HEK293 (cell line): ENCODE results near the gene BRCA2.

Experiments
- GLI4 ChIP-seq: fragments of 450-650 bp; formaldehyde crosslinking; IDR thresholded peaks from 2 replicates; pipeline ENCODE4 v1.5.1; 2016; ENCODE audit warnings: missing biosample characterization, missing genetic modification characterization
- HOXC10 ChIP-seq: sonication (generic); formaldehyde crosslinking; IDR thresholded peaks from 2 replicates; pipeline ENCODE4 v1.8.1; 2023; ENCODE audit warnings: mild to moderate bottlenecking, missing genetic modification reagents
- KLF8 ChIP-seq: fragments of 450-650 bp; formaldehyde crosslinking; IDR thresholded peaks from 2 replicates; pipeline ENCODE4 v1.5.1; 2016; ENCODE audit warnings: missing biosample characterization, missing genetic modification characterization
- KLF9 ChIP-seq: fragments of 450-650 bp; formaldehyde crosslinking; IDR thresholded peaks from 2 replicates; pipeline ENCODE4 v1.5.1; 2016; ENCODE audit warnings: missing biosample characterization, missing genetic modification characterization, low read depth
- MYNN ChIP-seq: fragments of 450-650 bp; formaldehyde crosslinking; IDR thresholded peaks from 2 replicates; pipeline ENCODE4 v1.5.1; 2016; ENCODE audit warnings: missing biosample characterization, missing genetic modification characterization, borderline replicate concordance
- RBAK ChIP-seq: fragments of 450-650 bp; formaldehyde crosslinking; IDR thresholded peaks from 2 replicates; pipeline ENCODE4 v1.5.1; 2016; ENCODE audit warnings: missing biosample characterization, missing genetic modification characterization
- SCRT2 ChIP-seq: fragments of 450-650 bp; formaldehyde crosslinking; IDR thresholded peaks from 2 replicates; pipeline ENCODE4 v1.5.1; 2016; ENCODE audit warnings: missing biosample characterization, missing genetic modification characterization
- SP2 ChIP-seq: fragments of 450-650 bp; formaldehyde crosslinking; IDR thresholded peaks from 2 replicates; pipeline ENCODE4 v1.5.1; 2016; ENCODE audit warnings: missing biosample characterization, missing genetic modification characterization
- ZBTB20 ChIP-seq: fragments of 450-650 bp; formaldehyde crosslinking; IDR thresholded peaks from 2 replicates; pipeline ENCODE4 v1.5.1; 2016; ENCODE audit warnings: missing biosample characterization, missing genetic modification characterization
- ZBTB26 ChIP-seq: fragments of 450-650 bp; formaldehyde crosslinking; optimal IDR thresholded peaks from 2 replicates; pipeline ENCODE3; 2016; ENCODE audit warnings: missing biosample characterization, mild to moderate bottlenecking, missing genetic modification characterization
- ZBTB7A ChIP-seq: fragments of 450-650 bp; formaldehyde crosslinking; IDR thresholded peaks from 2 replicates; pipeline ENCODE4 v1.5.1; 2016; ENCODE audit warnings: low read depth, missing biosample characterization, missing genetic modification characterization
- ZBTB8A ChIP-seq: fragments of 450-650 bp; formaldehyde crosslinking; IDR thresholded peaks from 2 replicates; pipeline ENCODE4 v1.5.1; 2016; ENCODE audit warnings: missing biosample characterization, missing genetic modification characterization
- ZEB2 ChIP-seq: fragments of 450-650 bp; formaldehyde crosslinking; IDR thresholded peaks from 2 replicates; pipeline ENCODE4 v1.5.1; 2016; ENCODE audit warnings: missing biosample characterization, missing genetic modification characterization
- ZFHX2 ChIP-seq: fragments of 450-650 bp; formaldehyde crosslinking; conservative IDR thresholded peaks from 2 replicates; pipeline ENCODE4 v1.5.1; 2016; ENCODE audit warnings: missing biosample characterization, missing genetic modification characterization
- ZNF132 ChIP-seq: fragments of 450-650 bp; formaldehyde crosslinking; IDR thresholded peaks from 2 replicates; pipeline ENCODE4 v1.5.1; 2017; ENCODE audit warnings: missing biosample characterization, missing genetic modification characterization, borderline replicate concordance
- ZNF133 ChIP-seq: fragments of 450-650 bp; formaldehyde crosslinking; IDR thresholded peaks from 2 replicates; pipeline ENCODE4 v1.5.1; 2016; ENCODE audit warnings: missing biosample characterization, missing genetic modification characterization
- ZNF175 ChIP-seq: fragments of 450-650 bp; formaldehyde crosslinking; IDR thresholded peaks from 2 replicates; pipeline ENCODE4 v1.5.1; 2016; ENCODE audit warnings: missing biosample characterization, missing genetic modification characterization
- ZNF2 ChIP-seq: fragments of 450-650 bp; formaldehyde crosslinking; IDR thresholded peaks from 2 replicates; pipeline ENCODE4 v1.5.1; 2016; ENCODE audit warnings: missing biosample characterization, missing genetic modification characterization
- ZNF211 ChIP-seq: fragments of 450-650 bp; formaldehyde crosslinking; IDR thresholded peaks from 2 replicates; pipeline ENCODE4 v1.5.1; 2016; ENCODE audit warnings: low read depth, missing biosample characterization, missing genetic modification characterization
- ZNF24 ChIP-seq: fragments of 450-650 bp; formaldehyde crosslinking; IDR thresholded peaks from 2 replicates; pipeline ENCODE4 v1.5.1; 2016; ENCODE audit warnings: missing biosample characterization, missing genetic modification characterization
- ZNF248 ChIP-seq: fragments of 450-650 bp; formaldehyde crosslinking; IDR thresholded peaks from 2 replicates; pipeline ENCODE4 v1.5.1; 2017; ENCODE audit warnings: missing biosample characterization, missing genetic modification characterization
- ZNF311 ChIP-seq: fragments of 450-650 bp; formaldehyde crosslinking; IDR thresholded peaks from 2 replicates; pipeline ENCODE4 v1.5.1; 2017; ENCODE audit warnings: missing biosample characterization, missing genetic modification characterization, borderline replicate concordance
- ZNF354C ChIP-seq: fragments of 450-650 bp; formaldehyde crosslinking; IDR thresholded peaks from 2 replicates; pipeline ENCODE4 v1.5.1; 2016; ENCODE audit warnings: missing biosample characterization, missing genetic modification characterization, low read depth, borderline replicate concordance
- ZNF488 ChIP-seq: fragments of 450-650 bp; formaldehyde crosslinking; IDR thresholded peaks from 2 replicates; pipeline ENCODE4 v1.5.1; 2016; ENCODE audit warnings: missing biosample characterization, missing genetic modification characterization
- ZNF530 ChIP-seq: fragments of 450-650 bp; formaldehyde crosslinking; IDR thresholded peaks from 2 replicates; pipeline ENCODE4 v1.5.1; 2016; ENCODE audit warnings: low read depth, missing biosample characterization, missing genetic modification characterization
- ZNF600 ChIP-seq: fragments of 450-650 bp; formaldehyde crosslinking; IDR thresholded peaks from 2 replicates; pipeline ENCODE4 v1.5.1; 2016; ENCODE audit warnings: missing biosample characterization, missing genetic modification characterization
- ZNF692 ChIP-seq: fragments of 450-650 bp; formaldehyde crosslinking; IDR thresholded peaks from 2 replicates; pipeline ENCODE4 v1.5.1; 2016; ENCODE audit warnings: missing biosample characterization, missing genetic modification characterization
- ZNF777 ChIP-seq: fragments of 450-650 bp; formaldehyde crosslinking; IDR thresholded peaks from 2 replicates; pipeline ENCODE4 v1.5.1; 2017; ENCODE audit warnings: missing biosample characterization, missing genetic modification characterization, borderline replicate concordance
- ZNF791 ChIP-seq: fragments of 450-650 bp; formaldehyde crosslinking; IDR thresholded peaks from 2 replicates; pipeline ENCODE4 v1.5.1; 2016; ENCODE audit warnings: missing biosample characterization, missing genetic modification characterization
- ZNF843 ChIP-seq: fragments of 450-650 bp; formaldehyde crosslinking; IDR thresholded peaks from 2 replicates; pipeline ENCODE4 v1.5.1; 2016; ENCODE audit warnings: missing biosample characterization, missing genetic modification characterization
- ZXDB ChIP-seq: fragments of 450-650 bp; formaldehyde crosslinking; IDR thresholded peaks from 2 replicates; pipeline ENCODE4 v1.5.1; 2016; ENCODE audit warnings: missing biosample characterization, missing genetic modification characterization
- TF ChIP-seq, protein P1 (sequence below): fragments of 450-650 bp; formaldehyde crosslinking; IDR thresholded peaks from 2 replicates; pipeline ENCODE4 v1.5.1; 2016; ENCODE audit warnings: missing biosample characterization, missing genetic modification characterization
- TF ChIP-seq, protein P2 (sequence below): fragments of 450-650 bp; formaldehyde crosslinking; IDR thresholded peaks from 2 replicates; pipeline ENCODE4 v1.5.1; 2016; ENCODE audit warnings: missing biosample characterization, missing genetic modification characterization
- TF ChIP-seq, protein P3 (sequence below): fragments of 450-650 bp; formaldehyde crosslinking; IDR thresholded peaks from 2 replicates; pipeline ENCODE4 v1.5.1; 2016; ENCODE audit warnings: missing biosample characterization, missing genetic modification characterization

The BRCA2 gene

DNA sequence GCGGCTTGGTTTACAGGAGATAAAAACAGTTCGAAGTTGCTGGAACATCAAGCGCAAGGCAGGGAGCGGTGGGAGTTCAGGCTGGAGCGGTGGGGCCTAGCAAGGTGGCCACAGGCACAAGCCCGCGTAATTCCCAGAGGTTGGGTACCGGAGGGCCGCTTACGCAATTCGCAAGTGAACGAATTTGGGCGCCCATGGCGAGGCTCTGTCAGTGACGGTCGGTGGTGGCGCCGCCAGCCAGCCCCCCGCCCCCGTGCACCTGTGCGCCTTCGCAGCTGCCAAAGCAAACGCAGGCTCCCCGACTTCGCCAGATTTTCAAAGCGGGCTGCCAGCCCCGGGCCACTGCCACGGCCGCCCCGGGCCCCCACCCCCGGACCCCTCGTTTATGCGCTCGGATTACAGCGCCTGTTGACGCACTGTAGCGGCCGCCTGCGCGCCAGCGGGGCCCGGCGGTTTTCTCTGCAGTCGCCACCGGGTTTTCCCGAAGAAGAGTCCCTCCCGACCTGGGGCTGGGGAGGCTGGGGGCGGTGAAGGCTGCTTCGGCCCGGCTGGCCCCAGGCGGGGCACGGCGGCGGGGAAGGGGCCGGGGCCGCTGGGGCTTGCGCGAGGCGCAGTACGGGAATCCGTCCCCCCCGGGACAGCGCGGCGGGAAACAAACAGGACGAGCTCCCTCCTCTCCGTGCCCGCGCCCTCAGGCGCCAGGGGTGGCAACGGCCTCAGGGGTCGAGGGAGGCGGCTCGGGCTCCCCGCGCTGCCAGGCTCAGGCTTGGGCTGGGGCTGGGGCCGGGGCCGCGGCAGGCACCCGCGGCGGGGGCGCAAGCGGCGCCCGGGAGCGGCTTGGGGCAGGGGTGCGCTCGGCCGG lies 111.9 kb downstream of the BRCA2 start (continued):
- peak; percentile 33 for TF ChIP-seq ZFHX2
- no peak for TF ChIP-seq ZNF133 (tag by site-specific recombination)
- TF ChIP-seq ZNF211 = no peak
- TF ChIP-seq RBAK (tag by site-specific recombination) = no peak
- TF ChIP-seq ZNF777 (tag by site-specific recombination) = no peak
- peak; percentile 62 for TF ChIP-seq ZBTB26 (tag by site-specific recombination)
- peak; percentile 59 for TF ChIP-seq ZBTB8A (tag by site-specific recombination)
- TF ChIP-seq ZBTB7A = no peak
- TF ChIP-seq ZXDB = peak; percentile 22; the same call in 1 of the 2 replicates
- TF ChIP-seq, protein P1, sequence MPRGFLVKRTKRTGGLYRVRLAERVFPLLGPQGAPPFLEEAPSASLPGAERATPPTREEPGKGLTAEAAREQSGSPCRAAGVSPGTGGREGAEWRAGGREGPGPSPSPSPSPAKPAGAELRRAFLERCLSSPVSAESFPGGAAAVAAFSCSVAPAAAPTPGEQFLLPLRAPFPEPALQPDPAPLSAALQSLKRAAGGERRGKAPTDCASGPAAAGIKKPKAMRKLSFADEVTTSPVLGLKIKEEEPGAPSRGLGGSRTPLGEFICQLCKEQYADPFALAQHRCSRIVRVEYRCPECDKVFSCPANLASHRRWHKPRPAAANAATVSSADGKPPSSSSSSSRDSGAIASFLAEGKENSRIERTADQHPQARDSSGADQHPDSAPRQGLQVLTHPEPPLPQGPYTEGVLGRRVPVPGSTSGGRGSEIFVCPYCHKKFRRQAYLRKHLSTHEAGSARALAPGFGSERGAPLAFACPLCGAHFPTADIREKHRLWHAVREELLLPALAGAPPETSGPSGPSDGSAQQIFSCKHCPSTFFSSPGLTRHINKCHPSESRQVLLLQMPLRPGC (tag by site-specific recombination) = no peak
- no peak for TF ChIP-seq ZNF843
- TF ChIP-seq ZNF175 (tag by site-specific recombination) = no peak
- no peak for TF ChIP-seq ZNF354C (tag by site-specific recombination)
- no peak for TF ChIP-seq ZNF791
- no peak for TF ChIP-seq ZNF488 (tag by site-specific recombination)
- TF ChIP-seq ZEB2 (tag by site-specific recombination) = no peak
- TF ChIP-seq MYNN (tag by site-specific recombination) = no peak
- TF ChIP-seq ZNF530 = no peak
- no peak for TF ChIP-seq HOXC10
- no peak for TF ChIP-seq ZNF132
- TF ChIP-seq, protein P2, sequence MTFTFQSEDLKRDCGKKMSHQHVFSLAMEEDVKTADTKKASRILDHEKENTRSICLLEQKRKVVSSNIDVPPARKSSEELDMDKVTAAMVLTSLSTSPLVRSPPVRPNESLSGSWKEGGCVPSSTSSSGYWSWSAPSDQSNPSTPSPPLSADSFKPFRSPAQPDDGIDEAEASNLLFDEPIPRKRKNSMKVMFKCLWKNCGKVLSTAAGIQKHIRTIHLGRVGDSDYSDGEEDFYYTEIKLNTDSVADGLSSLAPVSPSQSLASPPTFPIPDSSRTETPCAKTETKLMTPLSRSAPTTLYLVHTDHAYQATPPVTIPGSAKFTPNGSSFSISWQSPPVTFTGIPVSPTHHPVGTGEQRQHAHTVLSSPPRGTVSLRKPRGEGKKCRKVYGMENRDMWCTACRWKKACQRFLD (tag by site-specific recombination) = no peak
- no peak for TF ChIP-seq ZNF600 (tag by site-specific recombination)
- no peak for TF ChIP-seq ZNF248 (tag by site-specific recombination)
- TF ChIP-seq KLF9 (tag by site-specific recombination) = no peak
- TF ChIP-seq ZNF692 (tag by site-specific recombination) = peak; percentile 74; the same call in 1 of the 2 replicates
- no peak for TF ChIP-seq ZNF311 (tag by site-specific recombination)
- TF ChIP-seq ZBTB20 (tag by site-specific recombination) = peak; percentile 70; the same call in 1 of the 2 replicates
- no peak for TF ChIP-seq KLF8 (tag by site-specific recombination)
- no peak for TF ChIP-seq ZNF2
- TF ChIP-seq, protein P3, sequence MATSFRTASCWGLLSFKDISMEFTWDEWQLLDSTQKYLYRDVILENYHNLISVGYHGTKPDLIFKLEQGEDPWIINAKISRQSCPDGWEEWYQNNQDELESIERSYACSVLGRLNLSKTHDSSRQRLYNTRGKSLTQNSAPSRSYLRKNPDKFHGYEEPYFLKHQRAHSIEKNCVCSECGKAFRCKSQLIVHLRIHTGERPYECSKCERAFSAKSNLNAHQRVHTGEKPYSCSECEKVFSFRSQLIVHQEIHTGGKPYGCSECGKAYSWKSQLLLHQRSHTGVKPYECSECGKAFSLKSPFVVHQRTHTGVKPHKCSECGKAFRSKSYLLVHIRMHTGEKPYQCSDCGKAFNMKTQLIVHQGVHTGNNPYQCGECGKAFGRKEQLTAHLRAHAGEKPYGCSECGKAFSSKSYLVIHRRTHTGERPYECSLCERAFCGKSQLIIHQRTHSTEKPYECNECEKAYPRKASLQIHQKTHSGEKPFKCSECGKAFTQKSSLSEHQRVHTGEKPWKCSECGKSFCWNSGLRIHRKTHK (tag by site-specific recombination) = no peak
- TF ChIP-seq SP2 (tag by site-specific recombination) = no peak
- no peak for TF ChIP-seq ZNF24 (tag by site-specific recombination)
- peak; percentile 62; the same call in 1 of the 2 replicates for TF ChIP-seq SCRT2 (tag by site-specific recombination)
- TF ChIP-seq GLI4 (tag by site-specific recombination) = no peak
